MM.1S (cell line): ENCODE results near the gene LINGO4.

Experiments used
- DNase-seq: peaks from one replicate; pipeline ENCODE4 v3.0.0-alpha.2; 2015
- H2AFZ ChIP-seq: fragments of 300-600 bp; sonication (generic); 2 replicates; pipeline ENCODE4 v1.6.0; 2016; ENCODE audit warnings: antibody characterized with exemption, low read length
- H3F3A ChIP-seq: fragments of 300-600 bp; sonication (generic); 2 replicates; pipeline ENCODE4 v1.6.1; 2016; ENCODE audit warnings: mild to moderate bottlenecking, antibody characterized with exemption, low read length, moderate library complexity, mixed read lengths; ENCODE audit not compliant: insufficient read depth
- H3K27ac ChIP-seq: fragments of 300-600 bp; sonication (generic); 2 replicates; pipeline ENCODE4 v1.5.1; 2016; ENCODE audit warnings: mild to moderate bottlenecking, low read length
- H3K27me3 ChIP-seq: fragments of 300-600 bp; sonication (generic); replicated peaks from 2 replicates; pipeline ENCODE4 v1.6.0; 2016; ENCODE audit warnings: low read length; ENCODE audit not compliant: insufficient read depth
- H3K36me3 ChIP-seq: fragments of 300-600 bp; sonication (generic); replicated peaks from 2 replicates; pipeline ENCODE4 v1.6.1; 2016; ENCODE audit warnings: mild to moderate bottlenecking, low read length, mixed read lengths; ENCODE audit not compliant: insufficient read depth
- H3K4me1 ChIP-seq: fragments of 300-600 bp; sonication (generic); 2 replicates; pipeline ENCODE4 v1.6.1; 2016; ENCODE audit warnings: low read length, mixed read lengths
- H3K4me2 ChIP-seq: fragments of 300-600 bp; sonication (generic); 2 replicates; pipeline ENCODE4 v1.6.0; 2016; ENCODE audit warnings: low read depth, low read length
- H3K4me3 ChIP-seq: fragments of 300-600 bp; sonication (generic); 2 replicates; pipeline ENCODE4 v1.5.1; 2016; ENCODE audit warnings: low read length, mixed read lengths
- H3K79me2 ChIP-seq: fragments of 300-600 bp; sonication (generic); 2 replicates; pipeline ENCODE4 v1.6.1; 2016; ENCODE audit warnings: mixed run types, low read length, mixed read lengths
- H3K9ac ChIP-seq: fragments of 300-600 bp; sonication (generic); 2 replicates; pipeline ENCODE4 v1.6.1; 2016; ENCODE audit warnings: low read length, mixed read lengths
- H3K9me2 ChIP-seq: fragments of 300-600 bp; sonication (generic); replicated peaks from 2 replicates; pipeline ENCODE4 v1.6.1; 2016; ENCODE audit warnings: mild to moderate bottlenecking, low read length, mixed read lengths; ENCODE audit not compliant: insufficient read depth
- H3K9me3 ChIP-seq: fragments of 300-600 bp; sonication (generic); replicated peaks from 2 replicates; pipeline ENCODE4 v1.6.1; 2016; ENCODE audit warnings: mild to moderate bottlenecking, low read length, mixed read lengths; ENCODE audit not compliant: insufficient read depth
- H4K20me1 ChIP-seq: fragments of 300-600 bp; sonication (generic); 2 replicates; pipeline ENCODE4 v1.6.1; 2016; ENCODE audit warnings: mild to moderate bottlenecking, low read length, moderate library complexity, mixed read lengths; ENCODE audit not compliant: insufficient read depth
- EZH2 ChIP-seq: fragments of 300-600 bp; sonication (generic); optimal IDR thresholded peaks from 2 replicates; pipeline ENCODE3; 2017; ENCODE audit warnings: low read depth, mild to moderate bottlenecking, antibody characterized with exemption, low read length, mixed read lengths
- EZH2phosphoT487 ChIP-seq: fragments of 300-600 bp; sonication (generic); IDR thresholded peaks from 2 replicates; pipeline ENCODE4 v1.6.1; 2018; ENCODE audit warnings: antibody characterized with exemption, low read length
- TF ChIP-seq, protein P1 (sequence below): fragments of 300-600 bp; sonication (generic); IDR thresholded peaks from 2 replicates; pipeline ENCODE4 v1.5.1; 2016; ENCODE audit warnings: antibody characterized with exemption, low read length, mixed read lengths

LINGO4 gene

DNA sequence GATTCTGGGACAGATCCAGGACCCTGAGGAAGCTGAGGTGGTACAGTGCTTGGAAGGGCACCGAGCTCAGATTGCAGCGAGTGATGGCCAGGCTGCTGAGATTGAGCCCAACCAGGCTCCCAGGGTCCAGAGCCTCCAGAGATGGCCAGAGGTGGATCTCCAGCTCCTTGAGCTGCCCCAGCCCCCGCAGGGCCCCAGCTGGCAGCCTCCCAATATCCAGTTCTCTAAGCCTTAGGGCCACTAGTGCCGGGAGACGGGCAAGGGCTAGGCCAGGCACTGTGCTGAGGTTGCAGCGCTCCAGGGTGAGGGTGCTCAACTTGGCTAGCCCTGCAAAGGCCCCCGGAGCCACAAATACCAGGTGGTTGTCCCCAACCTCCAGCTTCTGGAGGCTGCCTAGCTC is 3.4 kb downstream of the LINGO4 start:
- no peaks in the 10 kb centered on the region for H3K4me1 ChIP-seq
- DNase-seq, result no peak
- H3K79me2 ChIP-seq, result no peaks in the 10 kb centered on the region
- H3F3A ChIP-seq, result no peaks in the 10 kb centered on the region
- no peak overlapping the region for H2AFZ ChIP-seq
- no peak overlapping the region for H3K4me2 ChIP-seq
- H3K9ac ChIP-seq, result no peak overlapping the region
- no peaks in the 10 kb centered on the region for H3K36me3 ChIP-seq
- TF ChIP-seq EZH2phosphoT487, result no peak
- TF ChIP-seq, protein P1, sequence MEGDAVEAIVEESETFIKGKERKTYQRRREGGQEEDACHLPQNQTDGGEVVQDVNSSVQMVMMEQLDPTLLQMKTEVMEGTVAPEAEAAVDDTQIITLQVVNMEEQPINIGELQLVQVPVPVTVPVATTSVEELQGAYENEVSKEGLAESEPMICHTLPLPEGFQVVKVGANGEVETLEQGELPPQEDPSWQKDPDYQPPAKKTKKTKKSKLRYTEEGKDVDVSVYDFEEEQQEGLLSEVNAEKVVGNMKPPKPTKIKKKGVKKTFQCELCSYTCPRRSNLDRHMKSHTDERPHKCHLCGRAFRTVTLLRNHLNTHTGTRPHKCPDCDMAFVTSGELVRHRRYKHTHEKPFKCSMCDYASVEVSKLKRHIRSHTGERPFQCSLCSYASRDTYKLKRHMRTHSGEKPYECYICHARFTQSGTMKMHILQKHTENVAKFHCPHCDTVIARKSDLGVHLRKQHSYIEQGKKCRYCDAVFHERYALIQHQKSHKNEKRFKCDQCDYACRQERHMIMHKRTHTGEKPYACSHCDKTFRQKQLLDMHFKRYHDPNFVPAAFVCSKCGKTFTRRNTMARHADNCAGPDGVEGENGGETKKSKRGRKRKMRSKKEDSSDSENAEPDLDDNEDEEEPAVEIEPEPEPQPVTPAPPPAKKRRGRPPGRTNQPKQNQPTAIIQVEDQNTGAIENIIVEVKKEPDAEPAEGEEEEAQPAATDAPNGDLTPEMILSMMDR, result no peak
- no peak for TF ChIP-seq EZH2
- no peaks in the 10 kb centered on the region for H3K9me2 ChIP-seq
- H4K20me1 ChIP-seq, result no peaks in the 10 kb centered on the region
- no peaks in the 10 kb centered on the region for H3K9me3 ChIP-seq
- H3K4me3 ChIP-seq, result no peak overlapping the region
- H3K27me3 ChIP-seq, result no peaks in the 10 kb centered on the region; the same call in 1 of the 2 replicates
- no peak overlapping the region for H3K27ac ChIP-seq

DNA sequence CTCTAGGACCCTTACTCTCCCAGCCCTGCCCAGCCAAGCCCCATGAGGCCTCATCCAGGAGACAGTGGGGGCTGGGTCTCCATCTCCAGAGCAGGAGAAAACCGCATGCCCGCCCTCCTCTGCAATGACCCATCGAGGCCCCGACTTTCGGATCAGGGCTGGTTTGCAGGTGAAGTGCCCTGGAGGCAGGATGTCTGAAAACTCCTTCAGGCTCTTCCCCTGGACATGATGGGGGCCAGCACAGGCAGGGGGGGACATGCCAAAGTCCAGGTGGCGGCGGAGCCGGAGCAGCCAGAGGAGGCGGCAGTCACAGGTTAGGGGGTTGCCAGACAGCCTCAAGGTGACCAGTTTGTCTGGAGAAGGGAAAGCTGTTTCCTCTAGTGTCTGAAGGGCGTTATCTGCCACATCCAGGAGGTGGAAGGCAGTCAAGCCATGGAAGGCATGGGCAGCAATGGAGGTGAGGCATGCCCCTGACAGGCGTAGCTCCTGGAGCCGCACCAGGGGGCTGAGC is 3.9 kb downstream of the LINGO4 start:
- Histone ChIP-seq H3K9me2 (no peaks in the 10 kb centered on the region), H3K9me3 (no peaks in the 10 kb centered on the region), H4K20me1 (no peaks in the 10 kb centered on the region), H3F3A (no peaks in the 10 kb centered on the region), H3K27me3 (no peaks in the 10 kb centered on the region; the same call in 1 of the 2 replicates), H3K4me3 (no peak overlapping the region), H3K9ac (no peak overlapping the region), H3K27ac (no peak overlapping the region), H3K36me3 (no peaks in the 10 kb centered on the region), H3K4me1 (no peaks in the 10 kb centered on the region), H3K79me2 (no peaks in the 10 kb centered on the region), H3K4me2 (no peak overlapping the region), H2AFZ (no peak overlapping the region)
- no peak for TF ChIP-seq EZH2phosphoT487
- TF ChIP-seq, protein P1, result no peak
- no peak for TF ChIP-seq EZH2
- DNase-seq, result no peak

DNA sequence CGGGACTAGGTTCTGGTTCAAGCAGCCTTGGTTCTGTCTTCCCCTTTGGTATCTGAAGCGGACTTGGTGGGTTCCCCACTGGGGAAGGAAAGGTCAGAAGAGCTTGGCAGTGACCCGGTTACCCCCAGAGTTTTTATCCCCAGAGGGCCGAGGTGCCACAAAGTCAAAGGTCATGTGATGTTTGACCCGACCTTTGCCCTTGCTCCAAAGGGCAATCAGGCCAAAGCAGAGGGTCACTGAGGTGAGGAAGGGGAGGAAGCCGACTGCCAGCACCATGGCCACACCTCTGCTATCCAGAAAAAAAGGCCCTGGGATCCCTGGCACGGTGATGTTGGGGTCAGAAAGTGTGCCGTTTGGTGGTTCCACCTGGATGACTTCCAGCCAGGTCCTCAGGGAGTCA is 4.4 kb downstream of the LINGO4 start:
- H3K4me1 ChIP-seq, result no peaks in the 10 kb centered on the region
- no peaks in the 10 kb centered on the region for H3K36me3 ChIP-seq
- TF ChIP-seq, protein P1, result no peak
- TF ChIP-seq EZH2, result no peak
- TF ChIP-seq EZH2phosphoT487, result no peak
- no peak overlapping the region for H3K9ac ChIP-seq
- H3K9me3 ChIP-seq, result no peaks in the 10 kb centered on the region
- H3K4me3 ChIP-seq, result no peak overlapping the region
- DNase-seq, result no peak
- H3K27ac ChIP-seq, result no peak overlapping the region
- no peaks in the 10 kb centered on the region for H3K9me2 ChIP-seq
- H3K4me2 ChIP-seq, result no peak overlapping the region
- H3K79me2 ChIP-seq, result no peaks in the 10 kb centered on the region
- H4K20me1 ChIP-seq, result no peaks in the 10 kb centered on the region
- no peaks in the 10 kb centered on the region; the same call in 1 of the 2 replicates for H3K27me3 ChIP-seq
- no peaks in the 10 kb centered on the region for H3F3A ChIP-seq
- no peak overlapping the region for H2AFZ ChIP-seq
